ENCODE data around the gene ZNRF1. TPM values are rescaled to one million over a fixed set of nuclear protein-coding genes. Genes with fewer than 3 reads are reported as not detected.
A peak's percentile ranks its signal among the peaks of the same experiment; 100 is the strongest.

Gene ZNRF1
- total RNA-seq, 1 experiment from 2014 or later = 52.3 TPM

DNA sequence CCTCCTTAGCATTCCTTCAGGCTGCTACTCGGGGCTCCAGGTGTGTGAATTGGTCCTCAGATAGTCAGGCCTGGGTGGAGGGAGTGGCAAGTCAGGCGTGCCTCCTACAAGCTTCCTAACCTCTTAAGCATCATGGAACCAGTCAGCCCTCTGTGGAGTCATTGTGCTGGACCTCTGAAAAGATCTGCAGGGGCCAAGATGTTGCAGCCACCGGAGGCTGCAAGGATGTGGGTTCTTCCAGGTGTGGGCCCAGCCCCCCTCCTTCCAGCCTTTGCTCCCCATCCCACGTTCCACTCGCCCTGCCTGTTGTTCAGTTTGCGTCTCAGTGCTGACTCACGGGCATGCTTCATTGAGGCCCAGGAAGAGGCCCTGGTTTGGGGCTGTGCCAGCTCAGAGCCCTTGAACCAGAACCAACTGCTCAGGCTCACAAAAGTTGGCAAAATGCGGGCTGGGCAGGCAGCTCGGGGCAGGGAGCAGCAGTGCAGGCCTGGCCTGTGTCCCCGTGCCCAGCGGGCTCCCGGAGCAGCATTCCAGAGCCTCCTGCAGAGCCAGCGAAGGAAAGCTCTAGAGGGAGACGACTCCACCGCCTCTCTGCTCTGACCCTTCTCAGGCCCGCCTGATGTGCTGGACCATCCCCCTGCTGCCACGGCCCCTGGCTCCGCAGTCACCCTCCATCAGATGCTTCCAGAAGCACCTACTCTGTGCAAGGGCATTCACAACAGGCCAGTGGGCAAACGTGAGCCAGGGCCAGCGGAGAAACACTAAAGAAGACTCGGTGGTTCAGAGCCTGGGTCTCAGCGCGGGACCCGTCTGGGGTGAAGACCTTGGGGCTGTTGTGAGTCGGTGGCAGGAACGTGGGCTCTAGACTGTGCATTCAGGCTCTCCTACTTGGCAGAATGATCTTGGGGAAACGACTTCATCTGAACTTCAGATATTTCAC is 110.2 kb downstream of the ZNRF1 start:
- Histone ChIP-seq H3K4me1 (ENCODE audit: control insufficient read depth, insufficient read depth, low read length) (peaks cover 54% of the 10 kb centered on the region), H3K4me3 (ENCODE audit: low read depth in 2 of 2, low read length in 2 of 2) (peak overlapping the region in 1 of 2 experiments; percentile 15; a peak in 1 of 4 replicates), H3K27me3 (ENCODE audit: control insufficient read depth, insufficient read depth, low read length) (no peaks in the 10 kb centered on the region), H3K27ac (ENCODE audit: low read length) (peak overlapping the region; percentile 86), H3K9me3 (ENCODE audit: control insufficient read depth, insufficient read depth, low read depth, low read length) (no peaks in the 10 kb centered on the region), H3K36me3 (ENCODE audit: control insufficient read depth, insufficient read depth, low read length) (no peaks in the 10 kb centered on the region)
- CTCF ChIA-PET = interaction anchor here (3.0 kb wide), 1 partner anchor 111 kb away, joined by 25 read pairs; the partner anchor contains the start of gene ZNRF1
- ATAC-seq = peak; percentile 70
- intact Hi-C loops (cut with micrococcal nuclease; ENCODE audit: unreplicated experiment) (no loop called here), in situ Hi-C loops (cut with HindIII; ENCODE audit: low pct_unique_long_range_greater_than_20kb, low sequenced_read_pairs) (no loop called here)
- peak; percentile 48; the same call in 1 of the 2 replicates for TF ChIP-seq POLR2AphosphoS5 (IDR thresholded peaks at IDR 0.05; ENCODE audit: low read depth, low read length)
- TF ChIP-seq, protein P1, sequence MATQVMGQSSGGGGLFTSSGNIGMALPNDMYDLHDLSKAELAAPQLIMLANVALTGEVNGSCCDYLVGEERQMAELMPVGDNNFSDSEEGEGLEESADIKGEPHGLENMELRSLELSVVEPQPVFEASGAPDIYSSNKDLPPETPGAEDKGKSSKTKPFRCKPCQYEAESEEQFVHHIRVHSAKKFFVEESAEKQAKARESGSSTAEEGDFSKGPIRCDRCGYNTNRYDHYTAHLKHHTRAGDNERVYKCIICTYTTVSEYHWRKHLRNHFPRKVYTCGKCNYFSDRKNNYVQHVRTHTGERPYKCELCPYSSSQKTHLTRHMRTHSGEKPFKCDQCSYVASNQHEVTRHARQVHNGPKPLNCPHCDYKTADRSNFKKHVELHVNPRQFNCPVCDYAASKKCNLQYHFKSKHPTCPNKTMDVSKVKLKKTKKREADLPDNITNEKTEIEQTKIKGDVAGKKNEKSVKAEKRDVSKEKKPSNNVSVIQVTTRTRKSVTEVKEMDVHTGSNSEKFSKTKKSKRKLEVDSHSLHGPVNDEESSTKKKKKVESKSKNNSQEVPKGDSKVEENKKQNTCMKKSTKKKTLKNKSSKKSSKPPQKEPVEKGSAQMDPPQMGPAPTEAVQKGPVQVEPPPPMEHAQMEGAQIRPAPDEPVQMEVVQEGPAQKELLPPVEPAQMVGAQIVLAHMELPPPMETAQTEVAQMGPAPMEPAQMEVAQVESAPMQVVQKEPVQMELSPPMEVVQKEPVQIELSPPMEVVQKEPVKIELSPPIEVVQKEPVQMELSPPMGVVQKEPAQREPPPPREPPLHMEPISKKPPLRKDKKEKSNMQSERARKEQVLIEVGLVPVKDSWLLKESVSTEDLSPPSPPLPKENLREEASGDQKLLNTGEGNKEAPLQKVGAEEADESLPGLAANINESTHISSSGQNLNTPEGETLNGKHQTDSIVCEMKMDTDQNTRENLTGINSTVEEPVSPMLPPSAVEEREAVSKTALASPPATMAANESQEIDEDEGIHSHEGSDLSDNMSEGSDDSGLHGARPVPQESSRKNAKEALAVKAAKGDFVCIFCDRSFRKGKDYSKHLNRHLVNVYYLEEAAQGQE (IDR thresholded peaks at IDR 0.05; ENCODE audit: insufficient read depth in 1 of 2, low read depth in 2 of 2, low read length in 1 of 2) = no peak
- 0 out of 2 replicates have a peak, but pooled peaks have one; percentile 48 for TF ChIP-seq SIN3A (IDR thresholded peaks at IDR 0.05; ENCODE audit: borderline replicate concordance, insufficient read depth, low read depth, low read length)
- POLR2A ChIA-PET = interaction anchor here (0.6 to 0.7 kb wide), 3 partner anchors 67 to 394 kb away, joined by 3 to 12 read pairs (median 11); no protein-coding TSS in a partner anchor
- BruUV-seq (replicated peaks) = no TSS peak
- no peak for DNase-seq (ENCODE audit: low read depth, low spot score)

DNA sequence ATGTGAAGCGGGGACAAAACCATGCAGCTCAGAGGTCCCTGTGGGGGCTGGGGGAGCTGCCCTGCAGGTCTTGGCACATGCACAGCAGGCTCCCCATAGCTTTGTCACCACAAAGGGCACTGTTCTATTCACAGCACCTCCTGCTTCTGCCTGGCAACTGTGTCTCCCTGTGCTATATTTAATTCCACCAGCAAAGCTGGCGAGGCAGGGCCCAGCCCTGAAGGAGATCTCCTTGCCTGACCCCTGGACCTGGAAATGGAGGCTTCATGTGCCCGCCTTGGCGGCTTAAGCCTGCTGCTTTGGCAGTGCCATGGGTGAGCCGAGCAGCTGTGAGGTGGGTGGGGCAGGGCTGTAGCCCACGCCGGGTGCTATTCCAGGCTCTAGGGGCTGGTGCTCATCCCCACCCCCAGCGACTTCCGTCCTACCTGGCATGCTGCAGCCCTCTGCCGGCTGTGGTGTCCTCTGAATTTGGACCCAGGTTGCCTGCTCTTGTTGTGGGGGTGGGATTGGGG is 111.0 kb downstream of the ZNRF1 start:
- in situ Hi-C loops (cut with HindIII; ENCODE audit: low pct_unique_long_range_greater_than_20kb, low sequenced_read_pairs) = no loop called here
- peak overlapping the region; percentile 86 for H3K27ac ChIP-seq (ENCODE audit: low read length)
- no peak for TF ChIP-seq SIN3A (IDR thresholded peaks at IDR 0.05; ENCODE audit: borderline replicate concordance, insufficient read depth, low read depth, low read length)
- no TSS peak for BruUV-seq (replicated peaks)
- H3K9me3 ChIP-seq (ENCODE audit: control insufficient read depth, insufficient read depth, low read depth, low read length) = no peaks in the 10 kb centered on the region
- DNase-seq (ENCODE audit: low read depth, low spot score) = no peak
- H3K4me3 ChIP-seq (ENCODE audit: low read depth in 2 of 2, low read length in 2 of 2) = no peak overlapping the region
- ATAC-seq = peak; percentile 13; the same call in 1 of the 2 replicates
- CTCF ChIA-PET = interaction anchor here (0.6 to 3.0 kb wide), 2 partner anchors 112 to 156 kb away, joined by 3 to 25 read pairs; partner anchors contain the start of gene ZNRF1
- no peaks in the 10 kb centered on the region for H3K27me3 ChIP-seq (ENCODE audit: control insufficient read depth, insufficient read depth, low read length)
- POLR2A ChIA-PET = interaction anchor here (0.6 kb wide), 1 partner anchor 395 kb away, joined by 12 read pairs; no protein-coding TSS in a partner anchor
- H3K36me3 ChIP-seq (ENCODE audit: control insufficient read depth, insufficient read depth, low read length) = no peaks in the 10 kb centered on the region
- H3K4me1 ChIP-seq (ENCODE audit: control insufficient read depth, insufficient read depth, low read length) = peaks cover 54% of the 10 kb centered on the region
- intact Hi-C loops (cut with micrococcal nuclease; ENCODE audit: unreplicated experiment) = loop anchor here (2.0 to 10.0 kb wide), 2 partner anchors 111 to 295 kb away; partner anchors contain the start of gene ZNRF1
